PC-9 (cell line): ENCODE measurements around the gene PTPN13. TPM values are rescaled to one million over a fixed set of nuclear protein-coding genes. Genes with fewer than 3 reads are reported as not detected.

ENCODE experiments used
- BruUV-seq: library from RNA; stranded (reverse); fragments of 400-500 nt; replicated peaks from 2 replicates; lab custom pipeline; 2021; lab: Mats Ljungman, UMichigan
- CTCF ChIA-PET: fragments of 300-600 bp; sonication (Branson Sonifier 250); formaldehyde crosslinking; loops from one replicate; lab custom pipeline; 2022; ENCODE audit warnings: antibody characterized with exemption; lab: Charles Lee
- POLR2A ChIA-PET: fragments of 300-600 bp; sonication (Branson Sonifier 250); formaldehyde crosslinking; loops from one replicate; lab custom pipeline; 2022; ENCODE audit warnings: antibody characterized with exemption; ENCODE audit not compliant: unreplicated experiment; lab: Charles Lee
- DNase-seq, 2 experiments: peaks; one replicate each; pipeline versions ENCODE4 v3.0.0 to v3.0.0-alpha.2; 2015 to 2022; ENCODE audit warnings: mixed read lengths in 1 of 2
- H2AFZ ChIP-seq: fragments of 200-600 bp; sonication (generic); 2 replicates; pipeline ENCODE4 v1.8.1; 2017; ENCODE audit warnings: antibody characterized with exemption
- H3F3A ChIP-seq: fragments of 200-600 bp; sonication (generic); 2 replicates; pipeline ENCODE4 v1.8.1; 2017; ENCODE audit warnings: antibody characterized with exemption, mild to moderate bottlenecking, low read depth; ENCODE audit not compliant: insufficient read depth
- H3K27ac ChIP-seq: fragments of 200-600 bp; sonication (generic); 2 replicates; pipeline ENCODE4 v1.6.1; 2016; ENCODE audit warnings: mixed run types
- H3K27me3 ChIP-seq: fragments of 200-600 bp; sonication (generic); 2 replicates; pipeline ENCODE4 v1.6.1; 2016; ENCODE audit warnings: low read depth, mixed run types; ENCODE audit not compliant: insufficient read depth
- H3K36me3 ChIP-seq: fragments of 200-600 bp; sonication (generic); 2 replicates; pipeline ENCODE4 v1.6.1; 2016; ENCODE audit warnings: low read depth, mixed run types
- H3K4me1 ChIP-seq: fragments of 200-600 bp; sonication (generic); replicated peaks from 2 replicates; pipeline ENCODE4 v1.6.1; 2016; ENCODE audit warnings: mixed run types; ENCODE audit not compliant: insufficient read depth
- H3K4me2 ChIP-seq: fragments of 200-600 bp; sonication (generic); 2 replicates; pipeline ENCODE4 v1.6.1; 2017; ENCODE audit warnings: mixed run types
- H3K4me3 ChIP-seq: fragments of 200-600 bp; sonication (generic); 2 replicates; pipeline ENCODE4 v1.6.1; 2016; ENCODE audit warnings: mixed run types
- H3K79me2 ChIP-seq: fragments of 200-600 bp; sonication (generic); 2 replicates; pipeline ENCODE4 v1.6.1; 2017; ENCODE audit warnings: low read depth, mixed run types
- H3K9me2 ChIP-seq: fragments of 200-600 bp; sonication (generic); 2 replicates; pipeline ENCODE4 v1.8.1; 2017; ENCODE audit warnings: mild to moderate bottlenecking; ENCODE audit not compliant: insufficient read depth
- H3K9me3 ChIP-seq: fragments of 200-600 bp; sonication (generic); 2 replicates; pipeline ENCODE4 v1.8.1; 2016; ENCODE audit warnings: low read depth; ENCODE audit not compliant: insufficient read depth
- H4K20me1 ChIP-seq: fragments of 200-600 bp; sonication (generic); 2 replicates; pipeline ENCODE4 v1.8.1; 2017; ENCODE audit not compliant: insufficient read depth
- EZH2 ChIP-seq: fragments of 200-600 bp; sonication (generic); IDR thresholded peaks from 2 replicates; pipeline ENCODE4 v1.8.0; 2017; ENCODE audit warnings: antibody characterized with exemption, low read depth
- intact Hi-C: fragments of 100-400 bp; cut with micrococcal nuclease; formaldehyde crosslinking; loops from one replicate; pipeline ENCODE4 v1.10.0; 2022; ENCODE audit not compliant: unreplicated experiment
- total RNA-seq: library from RNA; stranded (reverse); gene quantifications from 2 replicates; pipeline ENCODE4 v1.2.3, GENCODE V29; 2021
- TF ChIP-seq, protein P1 (sequence below): fragments of 200-600 bp; sonication (generic); conservative IDR thresholded peaks from 2 replicates; pipeline ENCODE4 v1.6.1; 2017; ENCODE audit warnings: mixed run types, antibody characterized with exemption, mild to moderate bottlenecking, moderate library complexity

PTPN13 gene
- total RNA-seq, 1 experiment from 2014 or later = 6.9 TPM

- CTCF ChIA-PET = no interaction called here
- no peak for DNase-seq
These were observed 93.9 kb downstream of the PTPN13 start for GRCh38 chr4:86688026-86688425.

DNA sequence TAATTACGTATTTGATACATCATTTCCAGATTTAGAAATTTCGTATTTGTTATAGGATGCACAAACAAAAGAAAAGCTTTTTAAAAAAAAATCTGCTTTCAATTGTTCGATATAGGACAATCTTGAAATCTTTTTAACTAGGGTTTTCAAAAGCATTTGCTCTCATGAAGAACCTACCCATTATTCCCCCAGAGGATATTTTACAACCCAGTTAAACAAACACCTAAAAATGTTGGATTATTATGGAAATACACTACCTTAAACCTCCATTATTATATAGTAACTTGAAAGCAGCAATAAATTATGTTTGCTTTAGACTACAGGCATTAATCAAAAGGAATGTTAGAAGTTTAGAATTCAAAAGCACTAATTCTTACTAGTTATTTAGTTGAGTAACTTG, 110.5 kb downstream of the PTPN13 start:
- ChIA-PET CTCF (no interaction called here), POLR2A (no interaction called here)
- BruUV-seq = no TSS peak

More at GRCh38 chr4:86688026-86688425, 93.9 kb downstream of the PTPN13 start:
- no peak overlapping the region for H3K4me3 ChIP-seq
- no peaks in the 10 kb centered on the region for H3K9me3 ChIP-seq
- H3K27ac ChIP-seq = no peak overlapping the region
- H3K9me2 ChIP-seq = no peaks in the 10 kb centered on the region
- no TSS peak for BruUV-seq
- no peaks in the 10 kb centered on the region for H3K79me2 ChIP-seq
- H3K36me3 ChIP-seq = no peaks in the 10 kb centered on the region
- no peak overlapping the region for H2AFZ ChIP-seq
- no peaks in the 10 kb centered on the region; the same call in 1 of the 2 replicates for H3K4me1 ChIP-seq
- intact Hi-C loops = no loop called here
- no peaks in the 10 kb centered on the region for H4K20me1 ChIP-seq
- TF ChIP-seq, protein P1, sequence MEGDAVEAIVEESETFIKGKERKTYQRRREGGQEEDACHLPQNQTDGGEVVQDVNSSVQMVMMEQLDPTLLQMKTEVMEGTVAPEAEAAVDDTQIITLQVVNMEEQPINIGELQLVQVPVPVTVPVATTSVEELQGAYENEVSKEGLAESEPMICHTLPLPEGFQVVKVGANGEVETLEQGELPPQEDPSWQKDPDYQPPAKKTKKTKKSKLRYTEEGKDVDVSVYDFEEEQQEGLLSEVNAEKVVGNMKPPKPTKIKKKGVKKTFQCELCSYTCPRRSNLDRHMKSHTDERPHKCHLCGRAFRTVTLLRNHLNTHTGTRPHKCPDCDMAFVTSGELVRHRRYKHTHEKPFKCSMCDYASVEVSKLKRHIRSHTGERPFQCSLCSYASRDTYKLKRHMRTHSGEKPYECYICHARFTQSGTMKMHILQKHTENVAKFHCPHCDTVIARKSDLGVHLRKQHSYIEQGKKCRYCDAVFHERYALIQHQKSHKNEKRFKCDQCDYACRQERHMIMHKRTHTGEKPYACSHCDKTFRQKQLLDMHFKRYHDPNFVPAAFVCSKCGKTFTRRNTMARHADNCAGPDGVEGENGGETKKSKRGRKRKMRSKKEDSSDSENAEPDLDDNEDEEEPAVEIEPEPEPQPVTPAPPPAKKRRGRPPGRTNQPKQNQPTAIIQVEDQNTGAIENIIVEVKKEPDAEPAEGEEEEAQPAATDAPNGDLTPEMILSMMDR = no peak
- no peak for TF ChIP-seq EZH2
- no peaks in the 10 kb centered on the region for H3F3A ChIP-seq
- H3K4me2 ChIP-seq = no peak overlapping the region
- POLR2A ChIA-PET = no interaction called here
- no peaks in the 10 kb centered on the region for H3K27me3 ChIP-seq

DNA sequence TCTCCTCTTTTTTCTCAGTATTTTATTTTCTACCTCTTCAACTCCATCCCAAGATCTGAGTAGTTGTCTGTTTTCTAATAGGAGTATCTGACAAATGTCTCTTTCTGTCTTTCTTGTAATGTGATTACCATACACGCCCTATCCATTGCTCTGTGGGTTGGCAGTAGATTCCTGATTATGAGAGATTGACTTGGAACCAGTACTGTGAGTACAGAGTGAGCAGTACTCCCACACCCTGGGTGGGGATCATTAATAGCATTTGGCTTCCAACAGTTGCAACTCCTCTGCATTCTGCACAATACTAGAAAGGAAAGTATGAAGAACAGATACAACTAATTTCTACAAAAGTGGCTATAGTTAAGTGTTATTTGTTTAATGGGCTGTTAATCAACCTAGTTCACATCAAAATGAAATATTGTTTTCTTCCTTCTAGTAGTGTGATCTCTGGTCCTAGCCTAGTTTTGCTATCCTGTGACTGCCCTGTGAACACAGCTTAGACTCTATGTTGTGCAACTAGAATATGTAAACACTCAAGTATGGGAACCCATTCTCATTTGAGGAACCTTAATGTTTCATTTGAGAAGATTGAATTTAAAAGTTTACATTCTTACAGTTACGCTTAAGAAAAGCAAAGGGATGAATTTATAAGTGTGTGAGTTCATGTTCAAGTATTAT, 112.9 kb downstream of the PTPN13 start:
- no peak for TF ChIP-seq EZH2
- TF ChIP-seq, protein P1 = no peak
- H3K4me1 ChIP-seq = no peaks in the 10 kb centered on the region
- no peaks in the 10 kb centered on the region for H3K9me2 ChIP-seq
- H3K36me3 ChIP-seq = no peaks in the 10 kb centered on the region
- H3K4me2 ChIP-seq = no peak overlapping the region
- no peaks in the 10 kb centered on the region for H3K9me3 ChIP-seq
- H2AFZ ChIP-seq = no peak overlapping the region
- no peak overlapping the region for H3K27ac ChIP-seq
- no peaks in the 10 kb centered on the region for H3F3A ChIP-seq
- DNase-seq = no peak
- ChIA-PET POLR2A (no interaction called here), CTCF (no interaction called here)
- H3K27me3 ChIP-seq = no peaks in the 10 kb centered on the region
- no peaks in the 10 kb centered on the region for H4K20me1 ChIP-seq
- intact Hi-C loops = no loop called here
- BruUV-seq = no TSS peak
- H3K79me2 ChIP-seq = no peaks in the 10 kb centered on the region
- no peak overlapping the region for H3K4me3 ChIP-seq

More for the DNA sequence above, 110.5 kb downstream of the PTPN13 start:
- Histone ChIP-seq H2AFZ (no peak overlapping the region), H3K4me2 (no peak overlapping the region), H3K36me3 (no peaks in the 10 kb centered on the region), H3K9me3 (no peaks in the 10 kb centered on the region), H3K4me1 (no peaks in the 10 kb centered on the region), H3K27me3 (no peaks in the 10 kb centered on the region), H3K79me2 (no peaks in the 10 kb centered on the region), H3K27ac (no peak overlapping the region), H4K20me1 (no peaks in the 10 kb centered on the region), H3F3A (no peaks in the 10 kb centered on the region), H3K4me3 (no peak overlapping the region), H3K9me2 (no peaks in the 10 kb centered on the region)
- DNase-seq = no peak
- no peak for TF ChIP-seq EZH2
- TF ChIP-seq, protein P1 = no peak
- intact Hi-C loops = no loop called here
